Gastroesophageal sphincter (tissue), 3 donors: ENCODE measurements around the gene PFKM.

Experiments
- CTCF ChIP-seq, 4 experiments: fragments of 200-600 bp in 2 of 4; fragments of 450-650 bp in 2 of 4; sonication (generic) in 1 of 4; IDR thresholded peaks; one replicate each; pipeline ENCODE4 v1.5.1; 2017 to 2019; ENCODE audit warnings: antibody characterized with exemption in 4 of 4, mild to moderate bottlenecking in 2 of 4, moderate library complexity in 2 of 4
- POLR2A ChIP-seq, 2 donors: fragments of 450-650 bp; IDR thresholded peaks; one replicate each; pipeline ENCODE4 v1.6.1; 2017; ENCODE audit warnings: antibody characterized with exemption in 2 of 2, mild to moderate bottlenecking in 2 of 2, moderate library complexity in 1 of 2
- POLR2AphosphoS5 ChIP-seq: sonication (generic); formaldehyde crosslinking; IDR thresholded peaks from one replicate; pipeline ENCODE4 v1.6.1; 2017; ENCODE audit warnings: antibody characterized with exemption

GRCh38 chr12:48151103-48151771 lies 32.1 kb downstream of the PFKM start:
- no peak for TF ChIP-seq POLR2A (IDR thresholded peaks at IDR 0.05)
- TF ChIP-seq CTCF (IDR thresholded peaks at IDR 0.05) = no peak
- no peak for TF ChIP-seq POLR2AphosphoS5
